Kidney epithelial cell (primary cell): ENCODE data around the gene AMPD3. TPM values are rescaled to one million over a fixed set of nuclear protein-coding genes. Genes with fewer than 3 reads are reported as not detected.

ENCODE experiments used
- DNase-seq: peaks from one replicate; pipeline ENCODE4 v3.0.0-alpha.2; 2010; ENCODE audit warnings: low read depth
- H3K27me3 ChIP-seq: 2 replicates; pipeline ENCODE4 v1.6.0; 2011; ENCODE audit warnings: low read length; ENCODE audit not compliant: control insufficient read depth, insufficient read depth
- H3K36me3 ChIP-seq: 2 replicates; pipeline ENCODE4 v1.5.1; 2011; ENCODE audit warnings: low read length; ENCODE audit not compliant: control insufficient read depth, insufficient read depth
- H3K4me3 ChIP-seq: 2 replicates; pipeline ENCODE4 v1.5.1; 2011; ENCODE audit warnings: low read depth, mild to moderate bottlenecking, control low read depth, low read length
- CTCF ChIP-seq: IDR thresholded peaks from 2 replicates; pipeline ENCODE4 v1.5.1; 2011; ENCODE audit warnings: mild to moderate bottlenecking, moderate library complexity, low read length, control low read depth, inconsistent platforms; ENCODE audit not compliant: insufficient read depth, poor library complexity, severe bottlenecking
- total RNA-seq: library from RNA; depleted of rRNA; stranded (reverse); fragments of >200 nt; gene quantifications from 2 replicates; pipeline ENCODE4 v1.2.3, GENCODE V29; 2015

AMPD3 gene
- total RNA-seq, 1 donor from 2014 or later = 6.6 TPM

GRCh38 chr11:10494636-10495463 lies 39.8 kb downstream of the AMPD3 start:
- no peak for TF ChIP-seq CTCF
- Histone ChIP-seq H3K27me3 (no peaks in the 10 kb centered on the region), H3K36me3 (no peaks in the 10 kb centered on the region), H3K4me3 (no peak overlapping the region)
- DNase-seq = no peak

- H3K36me3 ChIP-seq = no peaks in the 10 kb centered on the region
These were observed 40.4 kb downstream of the AMPD3 start for GRCh38 chr11:10495464-10495786.

GRCh38 chr11:10496296-10496936 lies 41.4 kb downstream of the AMPD3 start:
- Histone ChIP-seq H3K4me3 (no peak overlapping the region), H3K36me3 (no peaks in the 10 kb centered on the region), H3K27me3 (no peaks in the 10 kb centered on the region)
- no peak for DNase-seq
- no peak for TF ChIP-seq CTCF

More at GRCh38 chr11:10495464-10495786, 40.4 kb downstream of the AMPD3 start:
- no peak overlapping the region for H3K4me3 ChIP-seq
- no peak for TF ChIP-seq CTCF
- DNase-seq = no peak
- no peaks in the 10 kb centered on the region for H3K27me3 ChIP-seq

GRCh38 chr11:10497371-10498021 lies 42.4 kb downstream of the AMPD3 start:
- H3K27me3 ChIP-seq = no peaks in the 10 kb centered on the region
- H3K36me3 ChIP-seq = no peaks in the 10 kb centered on the region
- H3K4me3 ChIP-seq = no peak overlapping the region
- no peak for TF ChIP-seq CTCF
- DNase-seq = no peak

- no peak for TF ChIP-seq CTCF
- Histone ChIP-seq H3K27me3 (no peaks in the 10 kb centered on the region), H3K36me3 (no peaks in the 10 kb centered on the region), H3K4me3 (no peak overlapping the region)
- DNase-seq = no peak
These were observed 42.9 kb downstream of the AMPD3 start for GRCh38 chr11:10498022-10498400.
